ENCODE results near the gene EPOP. TPM values are rescaled to one million over a fixed set of nuclear protein-coding genes. Genes with fewer than 3 reads are reported as not detected.

Gene EPOP
- total RNA-seq, 2 donors from 2014 or later = 3.2 to 5.0 TPM

Small RNA genes within 50 kb of the gene (microRNA-seq; reads per million reads assigned to microRNA genes)
- gene MIR4726 (ENCODE audit: borderline microRNAs expressed) (not detected), gene MIR4734 (ENCODE audit: borderline microRNAs expressed) (not detected)

Other genes starting within 250 kb of the EPOP start
- 10 to 100 TPM in 1 of 2 donors, 1 to 10 TPM in 1; 9.4 to 18.0 TPM for gene ARHGAP23, start 246.5 kb downstream of the EPOP start, total RNA-seq
- 1 to 10 TPM; 2.8 to 5.9 TPM for gene SRCIN1, start 69.0 kb downstream of the EPOP start, total RNA-seq
- 100 to 1,000 TPM; 112 to 127 TPM for gene MLLT6, start 30.3 kb upstream of the EPOP start, total RNA-seq
- gene CISD3, start 55.4 kb upstream of the EPOP start, total RNA-seq = 10 to 100 TPM in 1 of 2 donors, 1 to 10 TPM in 1; 8.9 to 11.2 TPM
- 100 to 1,000 TPM; 101 to 106 TPM for gene PCGF2, start 73.4 kb upstream of the EPOP start, total RNA-seq
- 100 to 1,000 TPM; 192 to 244 TPM for gene PSMB3, start 77.8 kb upstream of the EPOP start, total RNA-seq
- gene PIP4K2B, start 124.6 kb upstream of the EPOP start, total RNA-seq = 10 to 100 TPM; 74.3 to 91.6 TPM
- gene CWC25, start 150.4 kb upstream of the EPOP start, total RNA-seq = 10 to 100 TPM; 14.6 to 15.0 TPM
- 1,000 to 10,000 TPM; 1,194 to 1,262 TPM for gene RPL23, start 178.8 kb upstream of the EPOP start, total RNA-seq
- gene LASP1, start 195.1 kb upstream of the EPOP start, total RNA-seq = 100 to 1,000 TPM; 168 to 177 TPM

Measured in endodermal cell (in vitro differentiated cells).